Choroid plexus epithelial cell (primary cell): ENCODE measurements around the gene QTRT2.

Experiments
- DNase-seq: peaks from one replicate; pipeline ENCODE4 v3.0.0-alpha.2; 2010; ENCODE audit warnings: low read depth
- H3K4me3 ChIP-seq: 2 replicates; pipeline ENCODE4 v1.5.1; 2011; ENCODE audit warnings: low read depth, mild to moderate bottlenecking, control low read depth, low read length, moderate library complexity
- CTCF ChIP-seq: conservative IDR thresholded peaks from 2 replicates; pipeline ENCODE4 v1.5.1; 2011; ENCODE audit warnings: low read depth, mild to moderate bottlenecking, control low read depth, inconsistent platforms, low read length, moderate library complexity

Gene QTRT2

GRCh38 chr3:114056130-114057010 lies at the start of gene QTRT2, which contains the start of gene CCDC191:
Gene QTRT2 (plus strand): TSS chr3:114056737. CDS start chr3:114065258, 8,521 bp downstream.
Gene CCDC191 (minus strand): TSS chr3:114056526. CDS start chr3:114056466, 60 bp downstream.
- no peak for TF ChIP-seq CTCF
- H3K4me3 ChIP-seq, result peak within 1 kb of the TSS; percentile 70

GRCh38 chr3:114011059-114011797 lies 45.3 kb upstream of the QTRT2 start:
- H3K4me3 ChIP-seq, result no peak overlapping the region
- no peak for DNase-seq
- no peak for TF ChIP-seq CTCF

More at GRCh38 chr3:114056130-114057010, at the start of gene QTRT2, which contains the start of gene CCDC191:
- DNase-seq, result peak; percentile 100

GRCh38 chr3:114014211-114014610 lies 42.3 kb upstream of the QTRT2 start:
- no peak overlapping the region for H3K4me3 ChIP-seq
- DNase-seq, result no peak
- TF ChIP-seq CTCF, result no peak

DNA sequence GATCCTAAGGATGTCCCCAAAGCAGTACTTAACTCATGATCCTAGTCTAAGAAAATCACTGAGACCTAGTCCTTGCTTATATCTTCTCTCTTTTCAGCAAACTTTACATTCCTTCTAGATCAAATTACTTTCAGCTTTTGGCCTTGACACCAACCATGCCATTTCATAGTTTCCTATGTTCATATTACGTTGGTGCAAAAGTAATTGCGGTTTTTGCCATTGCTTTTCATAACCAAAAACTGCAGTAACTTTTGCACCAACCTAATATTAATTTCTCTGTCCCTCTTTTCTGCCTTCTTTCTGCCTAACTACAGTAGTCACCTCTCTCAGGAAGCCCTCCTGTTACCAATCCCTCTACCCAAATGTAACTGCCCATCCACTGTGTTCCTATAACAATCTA lies 37.1 kb upstream of the QTRT2 start:
- H3K4me3 ChIP-seq, result no peak overlapping the region
- TF ChIP-seq CTCF, result no peak
- no peak for DNase-seq

DNA sequence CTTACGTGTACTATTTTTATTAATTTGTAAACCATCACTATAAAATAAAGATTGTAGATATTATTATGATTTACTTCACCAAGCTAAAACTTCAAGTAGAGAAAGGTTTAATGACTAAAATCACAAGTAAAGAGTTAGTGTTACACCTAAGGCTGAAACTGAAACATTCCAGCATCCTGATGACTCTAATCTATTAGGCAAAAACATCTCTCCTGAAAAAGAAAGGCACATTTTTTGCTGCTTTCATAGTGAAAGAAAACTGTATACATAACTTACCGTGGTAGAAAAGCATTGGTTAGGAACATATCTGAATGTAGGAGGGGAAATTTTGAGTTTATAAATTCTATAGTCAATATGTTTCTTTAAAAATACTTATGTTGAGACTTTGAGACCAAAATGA lies 35.6 kb upstream of the QTRT2 start:
- no peak overlapping the region for H3K4me3 ChIP-seq
- no peak for TF ChIP-seq CTCF
- DNase-seq, result no peak

DNA sequence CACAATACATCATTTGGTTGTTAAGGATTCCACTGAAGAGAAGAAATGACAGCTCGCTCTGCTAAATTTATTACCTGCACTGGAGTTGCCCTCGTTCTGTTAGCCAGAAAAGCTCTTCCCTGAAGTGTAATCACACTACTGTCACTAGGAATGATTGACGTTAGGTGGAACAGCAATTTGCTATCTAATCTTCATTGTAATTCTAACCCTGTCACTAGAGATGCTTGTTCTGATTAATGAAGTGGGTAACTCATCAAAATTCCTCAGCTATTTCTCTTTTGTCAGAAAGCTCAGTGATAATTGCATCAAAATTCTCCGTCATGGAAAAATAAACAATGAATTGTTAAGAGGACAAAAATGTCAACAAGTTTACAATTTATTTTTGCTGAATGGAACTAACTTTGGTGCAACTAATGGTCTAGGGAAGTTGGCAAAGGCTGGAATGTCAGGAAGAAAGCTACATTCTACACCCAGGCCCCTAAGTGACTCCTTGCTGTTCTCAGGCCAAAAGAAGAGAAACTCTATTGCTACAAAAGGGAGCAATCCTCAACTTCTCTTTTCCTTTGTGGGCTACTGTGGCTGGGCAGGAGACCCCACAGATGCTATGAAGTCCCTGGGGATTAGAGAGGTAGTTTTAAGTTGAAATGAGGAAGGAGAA lies 34.3 kb upstream of the QTRT2 start:
- no peak for DNase-seq
- no peak overlapping the region for H3K4me3 ChIP-seq
- no peak for TF ChIP-seq CTCF
